HG03175 (cell line): ENCODE results near the gene SCTR.

ENCODE experiments used
- ATAC-seq: cut with Tn5 transposase; IDR thresholded peaks from one replicate; pipeline ENCODE4 v1.9.1; 2021; ENCODE audit warnings: mild to moderate bottlenecking, moderate library complexity; ENCODE audit not compliant: unreplicated experiment

Gene SCTR

DNA sequence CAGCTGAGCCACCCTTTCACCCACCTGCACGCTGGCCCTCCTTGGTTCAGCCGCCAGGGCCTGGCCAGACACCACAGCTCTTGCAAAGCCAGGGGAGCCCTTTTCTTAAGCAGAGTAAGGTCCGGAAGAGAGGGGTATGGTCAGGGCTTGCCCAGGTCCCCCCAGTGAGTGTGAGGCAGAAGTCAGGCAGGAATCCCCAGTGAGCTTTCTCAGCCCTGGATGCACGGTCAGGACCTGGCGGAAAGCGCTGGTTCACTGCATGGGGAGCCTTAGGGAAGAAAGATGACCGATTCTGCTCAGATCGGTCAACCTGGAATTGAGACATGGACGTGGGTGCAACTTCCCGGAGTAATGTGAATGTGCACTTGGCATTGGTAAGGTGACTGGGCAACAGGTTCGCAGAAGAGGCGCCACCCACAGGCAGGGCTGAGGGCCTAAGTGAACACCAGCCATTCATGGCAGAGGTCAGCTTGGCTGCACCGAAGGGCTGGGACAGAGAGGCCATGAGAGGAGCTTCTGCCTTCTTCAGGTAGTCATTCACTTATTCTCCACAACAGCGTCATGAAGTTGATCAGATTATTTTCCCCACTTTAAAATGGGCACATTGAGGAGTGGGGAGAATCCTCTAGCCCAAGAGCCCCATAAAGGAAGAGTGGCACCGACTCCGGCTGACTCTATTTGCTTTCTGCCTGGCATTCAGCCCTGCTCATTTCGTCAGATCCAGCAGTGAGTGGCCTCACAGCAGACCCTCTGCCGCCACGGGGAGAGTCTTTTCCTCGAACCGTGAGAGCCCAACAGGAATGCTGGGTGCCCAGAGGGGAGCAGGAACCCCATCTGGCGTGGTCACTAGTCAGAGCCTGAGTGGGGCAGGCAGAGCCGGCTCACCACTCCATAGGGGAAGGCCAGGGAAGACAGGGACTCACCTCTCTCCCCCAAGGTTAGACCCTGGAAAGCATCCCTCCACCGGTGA, 35.8 kb downstream of the SCTR start:
- peak; percentile 7 for ATAC-seq

DNA sequence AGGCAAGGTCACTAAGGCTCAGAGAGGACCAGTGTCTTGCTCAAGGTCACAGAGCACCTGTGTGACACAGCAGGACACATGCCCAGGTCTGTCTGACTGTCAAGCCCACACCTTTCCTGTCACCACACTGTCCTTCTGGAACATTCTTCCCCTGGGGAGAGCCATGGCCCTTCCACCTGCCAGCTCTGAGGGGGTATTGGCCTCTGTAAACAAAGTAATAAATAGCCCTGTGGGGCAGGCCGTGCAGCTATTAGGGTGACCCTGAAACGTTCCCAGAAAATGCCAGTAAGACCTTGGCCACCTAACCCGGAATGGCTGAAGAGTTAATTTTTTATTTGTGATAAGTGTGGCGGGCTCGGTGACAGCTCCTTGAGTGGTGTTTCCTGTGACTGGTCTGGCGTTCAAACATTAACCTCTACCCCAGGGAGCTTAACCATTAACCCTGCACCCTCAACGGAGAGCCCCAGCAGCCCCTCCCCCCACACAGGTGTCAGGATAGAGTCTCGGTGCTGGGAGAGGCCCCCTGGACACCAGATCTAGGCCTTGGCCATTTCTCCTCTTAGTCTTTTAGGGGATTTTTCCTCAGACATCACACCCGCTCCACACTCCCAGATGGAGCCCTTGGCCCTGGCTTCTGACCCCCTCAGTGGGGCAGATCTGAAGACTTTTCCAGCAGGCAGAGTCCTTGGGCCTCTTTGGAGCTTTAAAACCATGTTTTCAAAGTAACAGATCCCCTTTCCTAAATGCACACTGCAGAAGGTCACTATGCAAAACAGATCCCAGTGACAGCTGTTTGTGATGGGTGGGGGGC, 36.6 kb downstream of the SCTR start:
- peak; percentile 91 for ATAC-seq

DNA sequence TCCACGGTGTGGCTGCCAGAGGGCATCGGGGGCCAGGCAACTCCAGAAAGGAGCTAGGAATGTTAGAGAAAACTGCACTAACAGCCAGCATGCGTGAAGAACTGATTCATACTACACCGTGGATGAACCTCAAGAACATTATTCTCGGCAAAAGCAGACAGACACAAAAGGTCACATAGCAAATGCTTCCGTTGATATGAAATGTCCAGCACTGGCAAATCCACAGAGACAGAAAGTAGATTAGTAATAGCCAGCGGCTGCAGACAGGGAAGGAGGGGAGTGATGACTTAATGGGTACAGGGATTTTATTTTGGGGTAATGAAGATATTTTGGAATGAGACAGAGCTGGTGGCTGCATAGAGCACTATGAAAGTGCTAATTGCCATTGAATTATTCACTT, 37.4 kb downstream of the SCTR start:
- no peak for ATAC-seq

DNA sequence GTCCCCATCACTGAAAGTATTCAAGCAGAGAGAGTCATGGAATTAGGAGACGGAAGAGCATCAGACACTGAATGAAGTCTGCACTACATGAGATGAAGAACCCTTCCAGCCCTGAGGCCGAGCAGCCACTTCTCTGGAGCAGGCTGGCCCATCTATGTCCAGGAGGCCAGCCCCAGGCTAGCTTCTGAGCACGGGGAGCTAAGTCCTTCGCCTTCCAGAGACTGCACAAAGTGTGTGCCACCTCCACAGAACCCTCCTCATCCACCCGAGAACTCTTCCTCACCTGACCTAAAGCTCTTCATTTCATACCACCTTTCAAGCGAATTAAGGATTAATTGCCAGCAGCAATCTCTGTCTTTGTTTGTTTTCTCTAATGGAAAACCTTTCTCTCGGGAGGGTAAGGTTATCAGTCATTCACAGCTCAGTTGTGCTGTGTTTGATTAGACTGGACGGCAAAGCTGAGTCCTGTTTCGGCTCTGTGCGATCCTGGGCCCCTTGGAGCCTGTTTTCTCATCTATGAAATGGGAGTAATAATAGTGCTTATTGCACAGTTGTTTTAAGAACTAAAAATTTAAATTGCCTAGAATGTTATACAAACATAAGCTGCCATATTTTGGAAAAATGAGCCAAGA, 38.0 kb downstream of the SCTR start:
- ATAC-seq, result no peak

DNA sequence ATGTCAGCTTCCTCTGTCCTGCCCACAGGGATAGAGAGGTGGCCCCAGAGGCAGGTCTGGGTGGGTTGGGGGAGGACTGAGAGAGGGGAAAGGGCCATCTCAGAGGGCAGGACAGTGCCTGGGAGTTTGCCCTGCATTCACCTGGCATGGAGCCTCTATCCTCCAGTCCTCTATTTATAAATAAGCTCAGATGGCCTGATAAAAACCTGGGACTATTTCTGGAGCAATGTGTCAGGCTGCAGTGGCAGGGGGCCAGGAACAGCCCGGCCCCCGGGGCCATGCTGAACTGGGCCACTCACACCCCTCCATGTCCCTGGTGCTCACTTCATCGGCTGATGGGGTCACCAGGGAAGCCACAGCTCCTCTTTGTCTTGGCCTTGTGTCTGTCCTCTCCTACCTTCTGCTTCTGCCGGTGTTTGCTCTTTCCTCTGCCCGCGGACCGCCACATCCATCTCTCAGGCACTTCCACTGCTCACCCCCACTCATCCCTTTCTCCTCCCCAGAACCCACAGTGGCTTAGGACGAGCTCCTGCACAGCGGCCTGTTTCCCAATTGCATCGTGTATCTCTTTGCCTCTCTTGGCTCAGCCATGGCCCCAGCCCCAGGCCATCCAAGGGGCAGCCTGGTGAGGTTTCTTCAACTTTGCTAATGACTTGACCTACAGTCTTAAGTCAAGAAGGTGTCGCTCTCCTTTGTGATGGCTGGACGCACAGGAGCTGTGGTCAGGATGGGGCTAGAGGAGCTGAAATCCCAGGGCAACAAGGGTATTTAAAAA, 38.8 kb downstream of the SCTR start:
- no peak for ATAC-seq

DNA sequence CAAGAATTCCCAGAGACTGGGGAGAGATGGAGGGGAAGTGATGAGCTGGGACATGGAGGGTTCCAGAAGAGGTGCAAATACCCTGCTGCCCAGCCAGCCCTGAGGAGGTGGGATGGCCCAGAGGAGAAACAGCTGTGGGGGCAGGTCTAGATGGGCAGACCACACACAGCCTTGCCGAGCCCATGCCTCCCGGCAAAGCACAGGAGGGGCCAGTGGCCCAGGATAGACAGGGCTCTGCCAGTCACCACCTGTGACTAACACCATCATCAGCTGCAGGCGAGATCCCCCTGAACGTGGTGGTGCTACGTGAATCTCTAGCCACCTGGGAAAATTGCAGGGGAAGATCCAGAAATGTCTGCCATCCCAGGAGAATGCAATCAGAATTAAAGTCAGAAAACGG, 39.4 kb downstream of the SCTR start:
- ATAC-seq, result no peak

DNA sequence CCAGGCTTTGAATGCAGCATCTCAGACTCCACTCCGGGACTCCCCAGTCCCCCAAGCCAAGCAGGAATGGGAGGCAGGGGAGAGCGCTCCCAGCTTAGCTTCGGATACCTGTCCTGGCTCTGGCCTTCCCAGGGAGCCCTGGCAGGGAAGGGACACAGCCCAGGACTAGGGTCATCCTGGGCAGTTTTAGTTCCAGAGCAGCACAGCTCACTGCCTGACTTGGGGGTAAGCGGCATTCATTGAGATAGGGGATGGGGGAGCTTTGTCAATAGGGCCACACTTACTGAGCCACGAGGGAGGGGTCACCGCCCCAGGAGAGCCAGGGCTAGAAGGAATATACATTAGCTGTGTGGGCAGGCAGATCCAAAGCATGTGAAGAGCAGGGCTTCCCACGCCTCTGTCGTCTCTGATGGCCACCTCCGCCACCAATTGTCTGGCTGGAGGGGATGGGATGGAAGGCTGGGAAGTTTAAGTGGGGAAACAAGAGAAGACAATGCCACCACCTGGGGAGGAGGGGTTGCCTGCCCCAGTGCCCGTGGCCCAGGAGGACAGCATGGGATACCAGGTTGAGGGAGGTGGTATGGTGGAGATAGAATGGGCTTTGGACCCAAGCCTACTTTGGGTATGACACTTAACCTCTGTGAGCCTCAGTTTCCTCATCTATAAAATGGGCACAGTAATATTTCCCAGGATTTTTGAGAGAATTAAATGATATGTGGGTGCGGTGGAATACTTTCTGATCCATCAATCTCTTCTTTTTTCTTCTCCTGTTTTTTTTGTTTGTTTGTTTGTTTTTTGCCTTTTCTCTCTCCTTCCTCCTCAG, 40.2 kb downstream of the SCTR start:
- ATAC-seq, result no peak

DNA sequence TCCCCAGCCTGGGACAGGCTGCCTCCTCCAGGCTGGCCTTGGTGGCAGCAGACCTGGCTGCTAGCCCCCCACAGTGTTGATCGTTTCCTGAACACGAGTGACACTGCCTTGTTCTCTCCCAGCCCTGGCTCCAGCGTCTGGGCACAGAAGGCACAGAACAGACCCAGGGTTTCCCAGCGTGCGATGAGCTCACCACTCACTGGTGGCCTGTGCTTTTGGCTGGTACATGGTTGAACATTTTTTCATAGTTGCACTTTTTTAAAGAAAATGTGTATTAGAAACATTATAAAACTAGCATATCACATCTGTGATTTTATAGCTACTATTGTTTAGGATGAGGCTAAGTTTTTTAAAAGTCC, 40.9 kb downstream of the SCTR start:
- no peak for ATAC-seq

DNA sequence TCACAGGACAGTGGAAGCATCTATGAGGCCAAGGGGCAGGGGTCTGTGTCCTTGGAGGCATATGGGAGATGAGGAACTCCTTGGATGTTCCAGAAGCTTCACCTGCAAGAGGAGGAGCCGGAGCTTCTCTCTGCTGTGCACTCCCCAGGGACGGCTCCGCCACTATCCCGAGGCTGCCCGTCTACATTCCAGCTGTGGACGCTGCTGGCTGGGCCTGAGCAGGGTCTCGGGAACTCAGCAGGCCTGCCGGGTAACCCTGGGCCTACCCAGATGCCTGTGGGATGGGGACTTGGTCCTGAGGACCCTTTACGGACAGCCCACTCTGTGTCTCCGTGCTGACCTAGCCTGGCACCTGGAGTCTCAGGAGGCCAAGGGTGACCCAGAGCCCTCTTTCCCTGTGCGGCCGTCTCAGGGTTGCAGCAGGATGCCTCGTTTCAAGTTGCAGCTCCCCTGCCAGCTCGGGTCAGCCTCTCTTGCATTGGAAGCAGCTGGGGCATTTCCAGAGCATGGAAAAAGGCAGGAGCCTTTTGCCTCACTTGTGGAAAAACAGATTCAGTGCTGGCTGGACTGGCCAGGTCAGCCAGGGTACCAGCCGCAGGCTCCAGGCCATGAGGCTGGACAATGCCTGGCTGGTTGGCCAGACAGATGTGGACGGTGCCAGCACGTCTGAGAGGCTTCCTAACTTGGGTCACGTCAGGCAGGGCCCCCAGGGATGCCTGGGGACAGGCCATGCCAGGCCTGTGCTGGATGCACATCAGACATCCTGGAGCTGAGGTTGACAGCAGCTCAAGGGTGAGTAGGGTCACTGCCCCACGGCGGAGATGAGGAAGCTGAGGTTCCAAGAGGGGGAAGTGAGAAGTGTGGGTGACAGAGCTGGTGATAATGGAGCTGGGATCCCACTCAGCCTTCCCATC, 41.5 kb downstream of the SCTR start:
- no peak for ATAC-seq

DNA sequence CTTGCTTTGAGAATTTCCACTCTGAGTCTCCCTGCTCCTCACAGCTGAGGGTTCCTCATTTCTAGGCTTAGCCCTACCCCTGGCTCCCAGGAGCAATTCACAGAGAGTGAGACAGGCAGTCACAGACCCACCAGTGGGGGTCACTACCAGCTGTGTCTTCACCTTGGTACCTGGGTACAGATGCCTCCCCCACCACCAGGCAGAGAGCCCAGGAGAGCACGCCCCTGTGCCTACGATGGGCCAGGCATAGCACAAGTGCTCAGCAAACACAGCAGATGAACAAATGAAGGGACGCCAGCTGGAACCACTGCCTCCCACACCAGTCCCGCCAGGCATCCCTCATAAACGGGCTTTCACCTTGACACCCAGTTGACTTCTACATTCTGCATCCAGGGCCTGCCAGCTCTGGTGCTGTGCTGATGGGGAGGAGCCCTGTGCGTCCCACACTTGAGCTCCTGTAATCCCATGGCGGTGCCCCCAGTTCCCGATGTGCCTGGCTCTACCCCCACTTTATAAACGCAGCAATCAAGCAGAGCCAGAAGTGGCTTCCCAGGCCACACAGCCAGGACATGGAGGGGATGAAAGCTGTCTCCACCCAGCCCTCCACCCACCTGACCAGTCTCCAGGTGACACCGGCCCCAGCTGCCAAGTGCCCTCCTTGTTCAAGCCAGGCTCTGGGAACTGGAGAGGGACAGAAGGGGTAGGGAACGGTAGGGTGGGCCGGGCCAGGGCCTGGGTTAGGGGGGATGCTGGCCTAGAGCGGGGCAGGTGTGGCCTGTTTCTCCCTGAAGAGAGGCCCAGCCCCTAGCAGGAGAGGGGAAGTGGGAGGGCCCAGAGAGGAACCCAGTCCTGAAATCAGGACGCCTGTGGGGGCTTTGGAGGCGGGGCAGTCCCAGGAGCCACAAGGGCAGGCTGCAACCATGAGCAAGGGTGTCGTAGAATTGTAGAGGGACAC, 42.5 kb downstream of the SCTR start:
- no peak for ATAC-seq

DNA sequence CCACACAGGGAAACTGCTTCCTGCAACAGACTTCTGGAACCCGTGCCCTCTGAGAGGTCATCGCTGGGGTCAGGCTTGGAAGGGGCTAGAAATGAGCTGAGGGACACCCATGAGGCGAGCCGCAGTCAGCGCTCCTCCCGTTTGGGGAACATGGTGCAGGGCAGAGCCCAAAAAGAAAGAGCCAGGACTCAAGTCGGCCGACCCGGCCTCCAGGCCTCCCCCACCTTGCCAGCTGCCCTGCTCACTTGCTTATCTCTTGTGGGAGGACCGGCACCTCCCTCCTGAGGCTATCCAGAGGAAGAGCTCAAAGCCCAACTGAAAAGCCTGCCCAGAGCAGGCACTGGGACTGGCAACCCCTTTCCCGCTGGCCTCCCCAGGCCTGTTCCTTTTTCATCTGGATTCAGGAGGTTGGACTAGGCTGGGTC, 43.6 kb downstream of the SCTR start:
- ATAC-seq, result no peak

DNA sequence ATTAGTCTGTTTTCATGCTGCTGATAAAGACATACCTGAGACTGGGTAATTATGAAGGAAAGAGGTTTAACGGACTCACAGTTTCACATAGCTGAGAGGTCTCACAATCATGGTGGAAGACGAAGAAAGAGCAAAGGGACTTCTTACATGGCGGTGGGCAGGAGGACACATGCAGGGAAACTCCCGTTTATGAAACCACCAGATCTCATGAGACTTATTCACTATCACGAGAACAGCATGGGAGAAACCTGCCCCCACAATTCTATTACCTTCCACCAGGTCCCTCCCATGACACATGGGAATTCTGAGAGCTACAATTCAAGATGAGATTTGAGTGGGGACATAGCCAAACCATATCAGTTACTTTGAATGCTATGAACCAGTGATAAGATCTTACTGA, 44.1 kb downstream of the SCTR start:
- ATAC-seq, result no peak

DNA sequence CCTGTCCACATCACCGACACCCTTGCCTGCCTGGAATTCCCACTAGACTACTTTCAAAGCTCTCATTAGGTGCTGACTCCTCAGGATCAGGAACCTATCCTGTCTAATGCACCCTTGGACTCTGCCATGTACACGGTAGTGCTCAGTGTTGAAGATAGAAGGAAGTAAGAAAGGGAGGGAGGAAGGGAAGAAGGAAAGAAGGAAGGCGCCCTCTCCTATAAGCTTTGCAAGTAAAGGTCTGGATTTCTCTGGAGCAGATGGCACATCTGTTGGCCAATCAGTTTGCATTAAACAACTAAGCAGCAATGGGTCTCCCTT, 45.3 kb downstream of the SCTR start:
- no peak for ATAC-seq

DNA sequence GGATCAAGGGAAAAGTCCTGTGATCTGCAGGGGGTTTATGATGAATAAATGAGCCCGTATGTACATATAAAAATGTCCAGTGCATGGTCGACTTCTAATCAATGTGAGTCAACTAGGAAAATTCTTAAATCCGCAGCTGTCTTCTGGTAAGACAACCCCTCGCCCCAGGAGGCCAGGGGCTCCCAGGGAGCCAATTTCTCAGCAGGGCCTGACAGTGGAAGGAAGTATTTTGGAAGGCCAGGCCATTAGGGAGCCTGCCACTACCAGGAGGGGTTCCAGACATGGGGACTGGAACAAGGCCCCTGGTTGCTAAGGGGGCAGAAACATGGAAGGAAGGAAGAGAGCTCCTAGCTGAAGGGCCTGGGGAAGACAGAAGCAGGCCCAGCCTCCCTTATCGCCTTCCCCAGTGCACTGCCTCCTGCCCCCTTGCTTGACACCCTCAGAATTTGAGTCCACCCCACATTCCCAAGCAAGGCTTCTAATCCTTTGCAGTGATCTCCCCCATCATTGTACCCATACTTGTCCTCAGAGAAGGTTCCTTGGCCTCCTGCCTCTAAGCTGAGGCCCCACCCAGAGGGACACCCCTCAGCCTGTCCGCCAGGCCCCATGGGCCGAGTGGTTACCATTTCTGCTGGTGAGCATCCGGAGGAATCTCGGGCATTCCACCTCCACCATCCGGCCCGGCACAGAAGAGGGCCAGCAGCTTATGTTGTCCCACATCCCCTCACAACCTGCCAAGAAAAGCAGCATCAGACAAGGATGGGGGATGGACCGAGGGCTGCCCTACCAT, 45.9 kb downstream of the SCTR start:
- ATAC-seq, result no peak

DNA sequence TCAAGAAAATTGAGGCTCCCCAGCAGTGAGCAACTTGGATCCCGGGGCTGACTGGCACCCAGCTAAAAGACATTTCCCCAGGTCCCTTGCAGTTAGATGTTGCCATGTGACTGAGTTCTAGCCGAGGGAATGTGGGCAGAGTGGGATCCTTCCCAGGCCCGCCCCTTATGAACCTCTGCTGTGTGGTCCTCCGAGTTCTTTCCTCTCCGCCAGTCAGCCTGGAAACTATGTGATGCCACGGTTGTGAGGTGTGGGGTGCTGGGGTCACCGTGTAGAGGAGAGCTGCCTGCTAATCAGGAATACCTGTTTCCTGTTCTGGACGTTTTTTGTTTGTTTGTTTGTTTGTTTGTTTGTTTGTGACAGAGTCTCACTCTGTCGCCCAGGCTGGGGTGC, 47.2 kb downstream of the SCTR start:
- ATAC-seq, result no peak

DNA sequence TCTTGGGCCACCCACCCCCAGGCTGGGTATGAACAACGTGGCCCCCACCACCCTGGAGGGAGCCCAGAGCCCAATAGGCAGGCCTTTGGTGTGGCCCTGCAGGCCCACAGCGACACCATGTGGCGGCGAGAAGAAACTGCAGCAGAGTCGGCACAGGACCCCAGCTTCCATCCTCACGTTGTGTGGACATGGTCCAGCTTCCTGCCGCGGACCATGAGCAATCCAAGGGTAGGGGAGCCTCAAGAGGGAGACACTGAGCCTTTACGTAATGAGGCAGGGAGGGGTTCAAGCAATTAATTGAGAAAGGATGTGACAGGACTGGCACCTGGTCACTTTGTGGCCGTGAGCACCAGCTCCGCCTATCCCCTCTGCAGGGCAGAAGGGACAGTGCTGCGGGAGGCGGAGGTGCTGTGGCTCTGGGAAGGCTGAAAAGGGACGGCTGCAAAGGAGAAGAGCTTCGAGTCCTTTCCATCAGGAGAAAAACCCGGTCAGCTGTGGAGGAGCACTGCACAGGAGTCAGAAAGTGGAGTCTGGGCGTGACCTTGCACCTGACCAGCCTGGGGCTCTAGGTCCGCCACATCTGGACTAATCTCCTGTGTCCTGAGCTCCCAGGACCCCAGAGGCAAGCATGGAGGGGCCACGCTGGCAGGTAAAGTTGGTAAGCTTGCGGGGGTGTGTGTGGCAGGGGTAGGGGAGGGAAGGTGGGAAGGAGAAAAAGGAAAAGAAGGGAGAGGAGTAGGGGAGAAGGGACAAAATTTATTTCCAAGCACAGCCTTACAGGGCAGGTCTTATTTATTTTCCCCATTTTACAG, 47.8 kb downstream of the SCTR start:
- peak; percentile 80 for ATAC-seq
